GM23338 (cell line): ENCODE measurements around the gene EXOC3L2. TPM values are rescaled to one million over a fixed set of nuclear protein-coding genes. Genes with fewer than 3 reads are reported as not detected.

ENCODE experiments used
- ATAC-seq: fragments of 200-7000 bp; cut with Tn5 transposase; 3 replicates; pipeline ENCODE4 v1.9.1; 2020
- DNase-seq: peaks from one replicate; pipeline ENCODE4 v3.0.0-alpha.2; 2015; ENCODE audit warnings: low spot score
- H2AFZ ChIP-seq: fragments of 200-600 bp; sonication (generic); 2 replicates; pipeline ENCODE4 v1.8.0; 2016; ENCODE audit warnings: antibody characterized with exemption, mild to moderate bottlenecking, moderate library complexity
- H3F3A ChIP-seq: fragments of 200-600 bp; sonication (generic); replicated peaks from 2 replicates; pipeline ENCODE4 v1.8.0; 2017; ENCODE audit warnings: antibody characterized with exemption, mixed run types, low read depth
- H3K27ac ChIP-seq: fragments of 200-600 bp; sonication (generic); 2 replicates; pipeline ENCODE4 v1.6.1; 2016; ENCODE audit warnings: low read depth
- H3K27me3 ChIP-seq: fragments of 200-600 bp; sonication (generic); 2 replicates; pipeline ENCODE4 v1.8.0; 2016; ENCODE audit warnings: mild to moderate bottlenecking, mixed run types, moderate library complexity; ENCODE audit not compliant: insufficient read depth
- H3K36me3 ChIP-seq: fragments of 200-600 bp; sonication (generic); 2 replicates; pipeline ENCODE4 v1.8.0; 2016; ENCODE audit warnings: mild to moderate bottlenecking; ENCODE audit not compliant: insufficient read depth
- H3K4me1 ChIP-seq: fragments of 200-600 bp; sonication (generic); 2 replicates; pipeline ENCODE4 v1.8.0; 2016; ENCODE audit warnings: mild to moderate bottlenecking, moderate library complexity; ENCODE audit not compliant: insufficient read depth
- H3K4me2 ChIP-seq: fragments of 200-600 bp; sonication (generic); 2 replicates; pipeline ENCODE4 v1.7.1; 2017; ENCODE audit warnings: mixed run types
- H3K4me3 ChIP-seq: fragments of 200-600 bp; sonication (generic); 2 replicates; pipeline ENCODE4 v1.6.1; 2016; ENCODE audit warnings: mixed run types
- H3K79me2 ChIP-seq: fragments of 200-600 bp; sonication (generic); replicated peaks from 2 replicates; pipeline ENCODE4 v1.8.0; 2017; ENCODE audit warnings: mild to moderate bottlenecking; ENCODE audit not compliant: insufficient read depth
- H3K9me2 ChIP-seq: fragments of 200-600 bp; sonication (generic); 2 replicates; pipeline ENCODE4 v1.8.0; 2017; ENCODE audit not compliant: insufficient read depth
- H4K20me1 ChIP-seq: fragments of 200-600 bp; sonication (generic); replicated peaks from 2 replicates; pipeline ENCODE4 v1.8.0; 2017; ENCODE audit warnings: mild to moderate bottlenecking; ENCODE audit not compliant: insufficient read depth
- H3K27ac Mint-ChIP-seq: 2 replicates; pipeline ENCODE4 v1.8.0; 2020; ENCODE audit warnings: inconsistent platforms, mild to moderate bottlenecking, moderate library complexity, mixed read lengths
- H3K27me3 Mint-ChIP-seq: 3 replicates; pipeline ENCODE4 v1.8.0; 2022; ENCODE audit warnings: low read depth, mild to moderate bottlenecking, moderate library complexity, mixed read lengths, inconsistent platforms; ENCODE audit not compliant: insufficient read depth, poor library complexity
- H3K36me3 Mint-ChIP-seq: 3 replicates; pipeline ENCODE4 v1.8.0; 2021; ENCODE audit warnings: low read depth, mild to moderate bottlenecking, inconsistent platforms, moderate library complexity, mixed read lengths
- H3K4me1 Mint-ChIP-seq: 3 replicates; pipeline ENCODE4 v1.8.0; 2020; ENCODE audit warnings: mild to moderate bottlenecking, inconsistent platforms, mixed read lengths
- H3K4me3 Mint-ChIP-seq: 3 replicates; pipeline ENCODE4 v1.8.0; 2021; ENCODE audit warnings: moderate library complexity, mild to moderate bottlenecking, inconsistent platforms, mixed read lengths
- H3K9me3 Mint-ChIP-seq: 3 replicates; pipeline ENCODE4 v1.8.0; 2020; ENCODE audit warnings: moderate library complexity, mild to moderate bottlenecking, inconsistent platforms, mixed read lengths
- CREB1 ChIP-seq: fragments of 250-450 bp; sonication (Bioruptor Pico); IDR thresholded peaks from 2 replicates; pipeline ENCODE4 v1.5.0; 2020; ENCODE audit warnings: low read depth, mild to moderate bottlenecking, moderate library complexity
- ETS1 ChIP-seq: IDR thresholded peaks from 2 replicates; pipeline ENCODE4 v1.6.1; 2016; ENCODE audit warnings: antibody characterized with exemption
- EZH2 ChIP-seq: fragments of 200-600 bp; sonication (generic); IDR thresholded peaks from one replicate; pipeline ENCODE4 v1.8.0; 2017; ENCODE audit warnings: antibody characterized with exemption, mild to moderate bottlenecking, low read depth; ENCODE audit not compliant: unreplicated experiment
- EZH2phosphoT487 ChIP-seq: fragments of 200-600 bp; sonication (generic); IDR thresholded peaks from one replicate; pipeline ENCODE4 v1.8.1; 2018; ENCODE audit warnings: antibody characterized with exemption; ENCODE audit not compliant: unreplicated experiment
- JUNB ChIP-seq: IDR thresholded peaks from one replicate; pipeline ENCODE4 v1.6.1; 2016; ENCODE audit warnings: antibody characterized with exemption; ENCODE audit not compliant: unreplicated experiment
- NANOG ChIP-seq: IDR thresholded peaks from 2 replicates; pipeline ENCODE4 v1.6.1; 2016; ENCODE audit warnings: antibody characterized with exemption, borderline replicate concordance
- POLR2AphosphoS5 ChIP-seq: IDR thresholded peaks from 2 replicates; pipeline ENCODE4 v1.6.1; 2016; ENCODE audit warnings: antibody characterized with exemption, low read depth
- REST ChIP-seq: IDR thresholded peaks from one replicate; pipeline ENCODE4 v1.6.1; 2018; ENCODE audit warnings: antibody characterized with exemption; ENCODE audit not compliant: unreplicated experiment
- STAT1 ChIP-seq: IDR thresholded peaks from one replicate; pipeline ENCODE4 v1.6.1; 2016; ENCODE audit warnings: antibody characterized with exemption; ENCODE audit not compliant: unreplicated experiment
- ZNF114 ChIP-seq: fragments of 250-450 bp; sonication (Bioruptor Pico); IDR thresholded peaks from 2 replicates; pipeline ENCODE4 v1.5.0; 2020; ENCODE audit warnings: mild to moderate bottlenecking, moderate library complexity
- ZNF331 ChIP-seq: fragments of 250-450 bp; sonication (Bioruptor Pico); IDR thresholded peaks from 2 replicates; pipeline ENCODE4 v1.5.0; 2020; ENCODE audit warnings: low read depth, mild to moderate bottlenecking, moderate library complexity
- ZNF462 ChIP-seq: fragments of 250-450 bp; sonication (Bioruptor Pico); IDR thresholded peaks from 2 replicates; pipeline ENCODE4 v1.5.0; 2020; ENCODE audit warnings: mild to moderate bottlenecking, moderate library complexity
- polyA plus RNA-seq: library from polyadenylated mRNA; unstranded; fragments of >200 nt; fragmentation: Nextera tagmentation; extraction: Ambion mirVana; gene quantifications from 2 replicates; pipeline ENCODE4 v1.2.1, GENCODE V29; 2016
- total RNA-seq: library from RNA; depleted of rRNA; stranded (reverse); fragments of >200 nt; shearing (Covaris generic); gene quantifications from 2 replicates; pipeline ENCODE4 v1.2.3, GENCODE V29; 2014

The EXOC3L2 gene
- total and polyA plus RNA-seq, 2 experiments from 2014 or later: 2.8 to 3.2 TPM

GRCh38 chr19:45263013-45263412, 17.8 kb upstream of the EXOC3L2 start:
- Mint-ChIP-seq H3K4me1 (no peaks in the 10 kb centered on the region), H3K4me3 (no peak overlapping the region), H3K27ac (no peak overlapping the region), H3K9me3 (no peaks in the 10 kb centered on the region; the same call in 2 of the 3 replicates), H3K27me3 (peaks cover 7% of the 10 kb centered on the region), H3K36me3 (no peaks in the 10 kb centered on the region; the same call in 2 of the 3 replicates)
- Histone ChIP-seq H3K79me2 (no peaks in the 10 kb centered on the region), H3K27ac (no peak overlapping the region), H3K27me3 (no peaks in the 10 kb centered on the region), H3K4me3 (no peak overlapping the region), H3K9me2 (no peaks in the 10 kb centered on the region), H3F3A (no peaks in the 10 kb centered on the region), H2AFZ (no peak overlapping the region), H3K4me2 (no peak overlapping the region), H3K4me1 (no peaks in the 10 kb centered on the region), H4K20me1 (peaks cover 6% of the 10 kb centered on the region), H3K36me3 (no peaks in the 10 kb centered on the region)
- DNase-seq (no peak), ATAC-seq (no peak)
- no peak for TF ChIP-seq ZNF462 (CRISPR knock-in tag)
- TF ChIP-seq EZH2: no peak
- no peak for TF ChIP-seq EZH2phosphoT487
- TF ChIP-seq STAT1: no peak
- no peak for TF ChIP-seq POLR2AphosphoS5
- TF ChIP-seq CREB1 (CRISPR knock-in tag): no peak
- TF ChIP-seq REST: no peak
- no peak for TF ChIP-seq ZNF114 (CRISPR knock-in tag)
- no peak for TF ChIP-seq ETS1
- no peak for TF ChIP-seq ZNF331 (CRISPR knock-in tag)
- no peak for TF ChIP-seq JUNB
- no peak for TF ChIP-seq NANOG
